Thyroid gland (tissue), 4 donors: ENCODE measurements around the gene NTN1. TPM values are rescaled to one million over a fixed set of nuclear protein-coding genes. Genes with fewer than 3 reads are reported as not detected.

Experiments used
- DNase-seq, 2 donors: peaks; one replicate each; pipeline ENCODE4 v3.0.0-alpha.2; 2019
- H3K27ac ChIP-seq, 3 donors: fragments of 200-600 bp; sonication (generic); 1 replicate in 2 of 3; 2 replicates in 1 of 3; pipeline ENCODE4 v1.5.1; 2016 to 2019; ENCODE audit warnings: mild to moderate bottlenecking in 1 of 3, moderate library complexity in 1 of 3
- H3K27me3 ChIP-seq: fragments of 200-600 bp; sonication (generic); one replicate; pipeline ENCODE4 v1.5.1; 2019
- H3K36me3 ChIP-seq, 2 donors: fragments of 200-600 bp; sonication (generic); one replicate each; pipeline ENCODE4 v1.5.1; 2016 to 2019
- H3K4me1 ChIP-seq, 2 donors: fragments of 200-600 bp; sonication (generic); one replicate each; pipeline ENCODE4 v1.5.1; 2017 to 2019
- H3K4me3 ChIP-seq, 3 donors: fragments of 200-600 bp; sonication (generic); replicated peaks in 1 of 3; 1 replicate in 2 of 3; 2 replicates in 1 of 3; pipeline ENCODE4 v1.5.1; 2016; ENCODE audit warnings: mild to moderate bottlenecking in 1 of 3
- H3K9me3 ChIP-seq: fragments of 200-600 bp; sonication (generic); one replicate; pipeline ENCODE4 v1.5.1; 2017
- CTCF ChIP-seq, 6 experiments: fragments of 200-600 bp in 3 of 6; fragments of 450-650 bp in 3 of 6; sonication (generic) in 3 of 6; IDR thresholded peaks; one replicate each; pipeline ENCODE4 v1.5.1; 2016 to 2019; ENCODE audit warnings: antibody characterized with exemption in 6 of 6, mild to moderate bottlenecking in 2 of 6, inconsistent platforms in 1 of 6, moderate library complexity in 1 of 6
- POLR2A ChIP-seq, 2 donors: fragments of 450-650 bp; IDR thresholded peaks; one replicate each; pipeline ENCODE4 v1.6.1; 2017; ENCODE audit warnings: antibody characterized with exemption in 2 of 2, mild to moderate bottlenecking in 2 of 2, moderate library complexity in 1 of 2
- WGBS, 2 donors: methylation state at CpG; one replicate each; pipeline ENCODE4 v1.1.5; 2017; 5-methylcytosine and 5-hydroxymethylcytosine counted together
- intact Hi-C: fragments of 100-400 bp; cut with DNase I; formaldehyde crosslinking; loops from one replicate; pipeline ENCODE4 v1.15.1; 2023
- total RNA-seq, 4 donors: library from RNA; depleted of rRNA; stranded (reverse); fragments of >200 nt; gene quantifications; one replicate each; pipeline ENCODE4 v1.2.3, GENCODE V29; 2016

NTN1 gene
- total RNA-seq, 4 donors from 2014 or later: 4.1 to 9.2 (median 7.1) TPM

DNA sequence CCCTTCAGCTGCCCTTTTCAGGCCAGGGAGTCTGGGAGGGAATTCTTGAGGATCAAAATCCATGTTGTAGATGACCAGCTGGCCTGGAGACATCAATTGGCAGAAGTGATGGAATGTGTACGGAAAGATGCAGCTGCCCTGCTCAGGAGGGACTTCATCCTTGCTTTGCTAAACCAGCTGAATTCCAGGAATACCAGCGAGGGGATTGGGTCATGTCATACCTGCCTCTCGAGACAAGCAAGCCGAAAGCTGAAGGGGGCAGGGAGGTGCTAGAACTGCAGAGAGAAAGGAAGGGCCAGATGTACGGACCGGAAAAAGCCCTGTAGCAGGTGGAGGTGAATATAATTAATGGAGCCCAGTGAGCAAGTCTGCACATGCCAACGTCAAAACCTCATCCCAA lies 25.6 kb upstream of the NTN1 start:
- no peak overlapping the region for H3K4me3 ChIP-seq
- WGBS, 2 donors: 53 to 62% methylated on average over 7 of the region's 7 CpGs

DNA sequence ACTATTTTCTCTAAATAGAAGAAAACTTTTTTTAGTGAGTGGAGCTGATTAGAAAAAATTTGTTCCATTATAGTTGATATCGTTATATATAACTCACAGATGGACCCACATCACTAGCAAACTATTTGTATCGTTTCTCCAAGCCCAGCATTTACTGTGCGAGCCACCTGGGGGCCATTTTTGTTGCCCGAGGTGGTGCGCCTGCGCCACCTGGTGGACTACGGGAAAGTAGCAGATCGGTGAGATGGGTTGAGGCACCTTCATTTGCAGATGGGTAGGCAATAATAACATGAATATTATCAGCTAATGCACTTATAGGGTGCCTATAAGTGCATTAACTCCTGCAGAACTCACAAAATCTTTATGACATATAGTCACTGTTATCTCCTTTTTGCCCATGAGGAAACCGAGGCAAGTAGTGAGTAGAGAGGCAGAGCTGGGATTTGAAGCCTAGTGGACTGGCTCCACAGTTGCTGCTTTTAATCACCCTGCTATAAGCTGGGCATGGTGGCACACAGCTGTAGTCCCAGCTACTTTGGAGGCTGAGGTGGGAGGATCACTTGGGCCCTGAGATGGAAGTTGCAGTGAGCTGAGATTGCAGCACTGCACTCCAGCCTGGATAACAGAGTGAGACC lies 23.2 kb upstream of the NTN1 start:
- intact Hi-C loops: loop anchor here (10.0 kb wide), 1 partner anchor 527 kb away; no protein-coding TSS in a partner anchor
- no peaks in the 10 kb centered on the region for H3K27me3 ChIP-seq
- H3K36me3 ChIP-seq: no peaks in the 10 kb centered on the region
- TF ChIP-seq CTCF (IDR thresholded peaks at IDR 0.05) (peak; percentile 28 to 69 (median 57)), POLR2A (IDR thresholded peaks at IDR 0.05) (no peak)
- WGBS, 2 donors: 7 to 15% methylated on average over 9 of the region's 9 CpGs
- H3K4me3 ChIP-seq: no peak overlapping the region
- peak; percentile 31 to 54 for DNase-seq
- H3K9me3 ChIP-seq: no peaks in the 10 kb centered on the region
- H3K4me1 ChIP-seq: peaks cover 0 to 4% of the 10 kb centered on the region in 2 donors
- H3K27ac ChIP-seq: no peak overlapping the region

More for the DNA sequence above, 25.6 kb upstream of the NTN1 start:
- H3K27ac ChIP-seq: no peak overlapping the region
- TF ChIP-seq POLR2A (IDR thresholded peaks at IDR 0.05) (no peak), CTCF (IDR thresholded peaks at IDR 0.05) (no peak)
- intact Hi-C loops: loop anchor here (10.0 kb wide), 1 partner anchor 529 kb away; no protein-coding TSS in a partner anchor
- no peaks in the 10 kb centered on the region for H3K4me1 ChIP-seq
- no peaks in the 10 kb centered on the region for H3K27me3 ChIP-seq
- DNase-seq: no peak
- no peaks in the 10 kb centered on the region for H3K9me3 ChIP-seq
- H3K36me3 ChIP-seq: no peaks in the 10 kb centered on the region

DNA sequence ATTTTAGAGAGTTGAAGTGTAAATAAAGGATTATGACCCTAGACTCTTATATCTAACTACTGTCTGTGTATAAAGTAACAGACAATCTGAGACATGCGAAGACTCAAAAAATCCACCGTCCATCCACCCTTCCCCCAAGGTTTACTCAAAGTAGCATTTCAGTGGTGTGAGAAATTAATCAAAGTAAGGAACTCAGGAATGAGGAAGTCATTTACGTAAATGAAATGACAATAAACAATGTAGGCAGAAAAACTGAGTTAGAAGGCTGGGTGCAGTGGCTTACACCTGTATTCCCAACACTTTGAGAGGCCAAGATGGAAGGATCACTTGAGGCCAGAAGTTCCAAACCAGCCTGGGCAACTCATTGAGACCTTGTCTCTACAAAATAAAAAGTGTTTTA lies 19.8 kb upstream of the NTN1 start:
- Histone ChIP-seq H3K4me1 (peaks cover 5 to 9% of the 10 kb centered on the region in 2 donors), H3K9me3 (no peaks in the 10 kb centered on the region), H3K27ac (no peak overlapping the region), H3K36me3 (no peaks in the 10 kb centered on the region), H3K4me3 (no peak overlapping the region), H3K27me3 (peaks cover 7% of the 10 kb centered on the region)
- WGBS, 2 donors: 81 to 84% methylated on average over 3 of the region's 3 CpGs
- intact Hi-C loops: no loop called here
- no peak for DNase-seq
- TF ChIP-seq CTCF (IDR thresholded peaks at IDR 0.05) (no peak), POLR2A (IDR thresholded peaks at IDR 0.05) (no peak)

- Histone ChIP-seq H3K27me3 (peaks cover 7% of the 10 kb centered on the region), H3K4me3 (no peak overlapping the region), H3K9me3 (no peaks in the 10 kb centered on the region), H3K27ac (no peak overlapping the region), H3K36me3 (no peaks in the 10 kb centered on the region), H3K4me1 (peaks cover 5 to 9% of the 10 kb centered on the region in 2 donors)
- no peak for DNase-seq
- WGBS, 2 donors: 10 to 16% methylated on average over 15 of the region's 15 CpGs
- no peak for TF ChIP-seq CTCF (IDR thresholded peaks at IDR 0.05)
- no peak for TF ChIP-seq POLR2A (IDR thresholded peaks at IDR 0.05)
- intact Hi-C loops: no loop called here
Observed at GRCh38 chr17:9002227-9002605, 19.1 kb upstream of the NTN1 start.

- Histone ChIP-seq H3K27me3 (peaks cover 7% of the 10 kb centered on the region), H3K27ac (no peak overlapping the region), H3K4me3 (peak overlapping the region in 1 of 3 donors; percentile 19), H3K36me3 (no peaks in the 10 kb centered on the region), H3K9me3 (no peaks in the 10 kb centered on the region), H3K4me1 (peaks cover 5 to 9% of the 10 kb centered on the region in 2 donors)
- no peak for DNase-seq
- intact Hi-C loops: no loop called here
- TF ChIP-seq CTCF (IDR thresholded peaks at IDR 0.05) (no peak), POLR2A (IDR thresholded peaks at IDR 0.05) (no peak)
- 5 to 17% methylated on average over 6 to 18 of the region's 69 CpGs for WGBS, 2 donors
Observed at GRCh38 chr17:9002606-9003354, 18.5 kb upstream of the NTN1 start.
